D341Med (cell line): ENCODE results near the gene SCYL3.
A peak's percentile ranks its signal among the peaks of the same experiment; 100 is the strongest.
"Not testable (repeated sequence)": the region's sequence is repeated elsewhere in the genome, so short reads cannot be mapped to it uniquely, and the experiment has no call there.

Source experiments
- DNase-seq: peaks from one replicate; pipeline ENCODE4 v3.0.0; 2012; ENCODE audit warnings: low spot score

Gene SCYL3, protein sequence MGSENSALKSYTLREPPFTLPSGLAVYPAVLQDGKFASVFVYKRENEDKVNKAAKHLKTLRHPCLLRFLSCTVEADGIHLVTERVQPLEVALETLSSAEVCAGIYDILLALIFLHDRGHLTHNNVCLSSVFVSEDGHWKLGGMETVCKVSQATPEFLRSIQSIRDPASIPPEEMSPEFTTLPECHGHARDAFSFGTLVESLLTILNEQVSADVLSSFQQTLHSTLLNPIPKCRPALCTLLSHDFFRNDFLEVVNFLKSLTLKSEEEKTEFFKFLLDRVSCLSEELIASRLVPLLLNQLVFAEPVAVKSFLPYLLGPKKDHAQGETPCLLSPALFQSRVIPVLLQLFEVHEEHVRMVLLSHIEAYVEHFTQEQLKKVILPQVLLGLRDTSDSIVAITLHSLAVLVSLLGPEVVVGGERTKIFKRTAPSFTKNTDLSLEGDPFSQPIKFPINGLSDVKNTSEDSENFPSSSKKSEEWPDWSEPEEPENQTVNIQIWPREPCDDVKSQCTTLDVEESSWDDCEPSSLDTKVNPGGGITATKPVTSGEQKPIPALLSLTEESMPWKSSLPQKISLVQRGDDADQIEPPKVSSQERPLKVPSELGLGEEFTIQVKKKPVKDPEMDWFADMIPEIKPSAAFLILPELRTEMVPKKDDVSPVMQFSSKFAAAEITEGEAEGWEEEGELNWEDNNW

DNA sequence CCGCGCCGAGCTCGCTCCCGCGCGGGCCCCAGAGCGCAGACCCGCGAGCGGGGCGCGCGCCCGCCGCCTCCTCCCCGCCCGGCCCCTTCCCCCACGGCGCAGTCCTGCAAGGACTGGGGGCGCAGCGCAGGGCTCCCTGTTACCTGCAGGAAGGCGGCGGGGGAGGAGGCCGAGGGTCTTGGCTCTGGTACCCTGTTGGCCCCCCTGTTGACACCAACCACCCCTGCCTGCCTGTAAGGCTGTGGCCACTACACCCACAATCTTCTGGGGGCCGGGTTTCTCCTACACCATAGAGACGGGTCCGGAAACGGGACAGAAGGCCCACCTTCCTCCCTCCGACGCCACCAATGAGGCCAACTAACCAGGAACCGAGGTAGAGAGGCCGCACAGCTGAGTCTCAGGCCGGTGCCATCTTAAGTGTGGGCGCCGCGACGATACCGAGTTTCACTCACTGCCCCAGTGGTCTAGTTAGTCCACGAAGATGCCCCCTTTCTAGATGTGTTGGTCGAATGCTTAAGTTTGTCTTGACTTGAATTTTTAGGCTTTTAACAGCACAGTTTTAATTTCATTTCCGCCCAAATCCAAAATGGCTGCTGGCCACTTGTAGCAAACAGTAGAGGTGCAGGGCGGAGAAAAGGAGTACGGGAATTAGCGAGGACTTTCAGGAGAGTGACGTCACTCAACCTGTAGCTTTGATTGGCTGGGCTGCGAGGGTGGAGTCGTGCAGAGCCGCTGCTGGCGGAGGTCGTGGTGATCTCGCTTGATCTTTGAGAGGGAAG is at the start of gene SCYL3:
SCYL3 (minus strand) TSS at position 252 of the 779 bp plus-strand sequence. CDS start 5,056 bp downstream, outside the sequence.
- peak; percentile 97 for DNase-seq

DNA sequence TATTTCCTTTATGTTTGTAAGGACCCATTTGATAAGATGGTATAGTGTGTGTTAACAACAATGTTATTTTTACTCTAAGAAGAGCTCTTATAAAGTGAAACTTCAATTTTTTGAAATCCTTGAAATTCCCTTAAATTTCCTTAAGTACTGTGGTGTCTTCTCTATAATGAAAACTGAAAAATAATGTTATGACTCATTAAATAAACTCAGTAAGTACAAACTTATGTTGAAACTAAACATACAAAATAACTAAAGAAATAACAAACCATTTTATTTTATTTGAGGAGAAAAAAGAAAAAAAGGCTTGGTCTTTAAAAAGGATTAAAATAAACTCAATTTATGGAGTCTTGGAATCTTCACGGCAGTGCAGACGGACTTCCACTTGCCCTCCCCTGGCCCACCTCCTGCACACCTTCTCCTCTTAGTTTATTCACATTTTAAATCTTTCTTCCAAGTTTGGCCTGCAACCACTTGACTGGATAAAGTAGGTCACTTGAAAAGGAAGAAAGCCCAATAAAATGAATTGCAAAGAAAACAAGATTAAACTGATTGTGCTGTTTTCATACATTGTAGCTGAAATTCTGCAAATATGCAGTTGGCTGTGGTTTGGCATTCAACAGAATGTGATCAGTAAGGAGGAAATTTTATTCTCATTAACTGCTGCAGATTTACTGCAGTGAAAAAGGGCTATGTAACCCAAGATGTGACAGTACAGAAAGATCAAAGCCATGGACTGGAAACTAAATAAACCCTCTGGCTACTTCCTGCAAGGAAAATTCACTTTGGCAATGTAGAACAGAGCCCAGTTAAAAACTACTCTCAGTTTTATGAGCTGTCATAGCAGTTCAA is 48.5 kb upstream of the SCYL3 start:
- DNase-seq, result no peak

DNA sequence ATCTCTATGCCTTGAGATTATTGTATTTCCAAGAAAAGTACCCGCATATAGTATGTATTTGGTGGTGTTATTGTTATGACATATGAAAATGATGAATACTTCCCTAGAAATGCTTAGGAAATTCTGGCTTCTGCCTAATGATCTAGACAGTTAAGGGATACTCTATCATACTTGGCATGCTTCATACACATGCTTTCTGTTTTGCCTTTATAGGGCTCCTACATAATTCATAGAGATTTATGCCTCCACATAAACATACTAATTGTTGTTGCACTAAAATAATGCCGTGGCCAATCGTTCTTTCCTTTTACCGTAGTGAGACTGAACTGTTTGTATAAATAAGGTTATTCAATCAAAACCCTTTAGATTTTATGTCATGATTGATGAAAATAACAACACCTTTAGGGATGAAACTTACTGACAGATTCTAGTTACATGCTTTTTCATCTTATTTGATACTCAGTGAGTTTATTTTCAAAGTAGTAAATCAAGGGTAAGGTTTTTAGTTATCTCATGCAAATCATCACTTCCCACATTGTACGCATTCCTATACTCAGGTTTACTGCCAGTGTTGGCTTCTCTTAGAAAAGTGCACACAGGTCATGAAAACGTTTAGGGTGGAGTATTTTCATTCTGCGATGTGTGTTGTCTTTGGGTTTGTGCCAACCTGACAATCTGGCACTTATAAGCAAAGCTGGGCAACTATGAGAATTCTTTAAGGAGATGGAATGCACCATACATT is 40.5 kb upstream of the SCYL3 start:
- no peak for DNase-seq

GRCh38 chr1:169931795-169932231 is 38.1 kb upstream of the SCYL3 start:
- no peak for DNase-seq

GRCh38 chr1:169929210-169929526 is 35.5 kb upstream of the SCYL3 start:
- no peak for DNase-seq

GRCh38 chr1:169928438-169929209 is 34.9 kb upstream of the SCYL3 start:
- DNase-seq, result peak; percentile 46

DNA sequence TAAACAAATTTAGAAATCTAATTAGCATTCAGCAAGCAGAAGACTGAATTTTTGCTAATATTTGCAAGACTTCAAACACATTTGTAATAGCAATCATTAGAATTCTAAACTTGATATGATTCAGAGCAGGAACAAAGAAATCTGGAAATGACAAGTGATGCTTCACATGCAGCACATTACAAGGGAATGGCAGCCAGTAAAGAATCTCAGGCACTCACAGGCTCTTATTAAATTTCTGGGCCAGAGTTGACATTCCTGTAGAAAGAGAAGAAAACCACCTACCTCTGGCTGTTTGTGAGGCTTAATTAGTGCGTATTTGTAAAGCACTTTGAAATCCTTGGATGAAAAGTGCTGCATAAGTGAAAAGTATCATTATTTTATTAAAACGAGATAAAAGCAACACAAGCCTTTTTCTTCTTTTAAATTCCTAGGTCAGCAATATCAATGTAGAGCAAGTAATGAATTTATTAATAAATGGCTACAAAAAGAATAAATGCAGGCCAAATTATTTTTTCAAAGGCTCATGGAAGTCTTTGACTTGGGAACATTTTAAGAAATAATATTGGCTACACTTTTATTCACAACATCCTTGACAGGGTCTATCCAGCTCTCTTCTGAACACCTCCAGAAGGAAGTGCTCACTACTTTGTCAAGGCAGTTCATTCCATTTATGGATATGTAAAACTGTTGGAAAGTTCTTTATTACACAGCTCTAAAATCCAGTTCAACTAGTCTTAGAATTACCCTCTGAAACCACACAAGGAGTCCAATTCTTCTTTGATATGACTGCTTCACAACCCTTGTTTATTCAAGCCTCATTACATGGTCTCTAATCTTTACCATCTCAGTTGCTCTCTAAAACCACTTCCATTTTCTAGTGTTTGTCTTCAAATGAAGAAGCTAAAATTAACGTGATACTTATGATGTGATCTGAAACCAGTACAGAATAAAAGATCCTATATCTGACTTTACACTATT is 32.1 kb upstream of the SCYL3 start:
- DNase-seq, result no peak

DNA sequence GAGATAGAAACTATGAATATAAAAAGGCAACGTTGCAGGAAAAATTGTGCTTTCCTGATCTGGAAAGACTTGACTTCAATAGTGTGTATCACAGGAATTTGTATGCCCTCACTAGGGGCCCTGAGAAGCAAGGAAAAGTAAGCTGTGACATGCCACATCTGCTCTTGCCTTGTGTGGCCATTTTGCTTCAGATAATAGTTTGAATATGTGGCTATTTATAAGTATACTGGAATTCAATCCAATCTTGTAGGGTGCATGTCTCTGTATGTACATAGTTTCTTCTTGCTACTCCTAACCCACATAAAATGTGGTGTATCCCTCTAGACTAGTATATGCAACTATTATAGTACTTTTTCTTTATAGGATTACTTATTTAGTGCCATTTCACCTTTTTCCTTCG is 31.1 kb upstream of the SCYL3 start:
- no peak for DNase-seq

GRCh38 chr1:169924063-169924462 is 30.4 kb upstream of the SCYL3 start:
- no peak for DNase-seq

DNA sequence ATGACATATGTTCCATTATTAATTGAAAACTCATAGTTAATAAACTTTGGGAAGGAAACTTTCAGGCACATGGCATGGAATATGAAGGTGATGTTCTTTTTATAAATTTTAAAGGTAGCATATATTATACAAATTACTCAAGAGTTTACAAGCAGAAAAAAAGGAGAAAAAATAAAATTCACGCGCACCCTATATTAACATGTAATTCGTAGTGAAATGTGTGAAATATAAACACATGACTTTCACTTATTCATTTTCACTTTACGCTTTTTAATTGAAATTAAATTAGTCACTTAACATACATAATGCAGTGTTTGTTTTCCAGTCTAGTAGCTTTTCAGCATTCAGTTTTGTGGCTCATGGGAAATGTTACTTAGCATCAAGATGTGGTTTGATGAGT is 27.4 kb upstream of the SCYL3 start:
- DNase-seq, result no peak

DNA sequence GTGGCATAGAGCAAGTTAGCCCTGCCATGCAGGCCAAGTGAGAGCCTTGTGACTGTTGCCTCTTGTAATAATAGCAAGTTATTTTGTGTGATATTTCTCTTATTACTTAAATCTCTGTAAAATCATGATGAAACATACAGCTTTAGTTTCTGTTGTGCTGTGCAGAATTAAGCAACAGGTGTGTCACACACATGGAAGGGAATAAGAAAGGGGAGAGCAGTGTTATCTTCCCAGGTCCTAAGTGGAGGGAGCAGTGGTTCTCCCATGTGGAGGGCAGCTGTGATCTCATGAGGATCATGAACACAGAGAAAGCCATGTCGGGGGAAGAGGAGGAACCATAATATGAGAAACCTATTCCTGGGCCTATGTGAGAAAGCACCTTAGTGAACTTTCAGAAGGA is 25.2 kb upstream of the SCYL3 start:
- DNase-seq, result no peak

DNA sequence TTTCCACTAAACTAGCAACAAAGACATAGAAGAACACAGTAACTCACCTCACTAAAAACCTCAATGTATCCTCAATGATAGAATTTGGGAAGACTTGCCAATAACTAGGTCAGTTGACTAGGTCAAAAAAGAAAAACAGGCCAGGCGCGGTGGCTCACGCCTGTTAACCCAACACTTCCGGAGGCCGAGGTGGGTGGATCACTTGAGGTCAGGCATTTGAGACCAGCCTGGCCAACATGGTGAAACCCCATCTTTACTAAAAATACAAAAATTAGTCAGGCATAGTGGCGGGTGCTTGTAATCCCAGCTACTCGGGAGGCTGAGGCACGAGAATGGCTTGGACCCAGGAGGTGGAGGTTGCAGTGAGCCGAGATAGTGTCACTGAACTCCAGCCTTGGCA is 24.5 kb upstream of the SCYL3 start:
- not testable (repeated sequence) for DNase-seq

DNA sequence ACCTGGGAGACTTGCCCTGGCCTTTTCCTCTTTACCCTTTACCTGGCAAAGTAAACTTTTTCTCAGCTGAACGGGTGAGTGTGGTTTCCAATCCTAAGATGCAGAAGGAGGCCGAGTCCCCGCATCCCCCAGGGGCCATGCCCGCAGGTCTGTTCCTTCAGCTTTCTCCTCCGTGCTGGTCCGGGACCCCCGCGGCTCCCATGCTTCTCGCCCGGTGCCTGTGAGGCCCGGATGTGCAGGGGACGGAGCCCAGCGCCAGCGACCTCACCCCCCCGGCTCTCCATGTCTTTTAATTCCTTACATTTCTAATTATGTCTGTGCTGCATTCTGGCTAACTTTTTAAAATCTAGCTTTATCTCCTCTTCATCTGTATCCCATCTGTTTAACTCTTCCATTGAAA is 21.5 kb upstream of the SCYL3 start:
- peak; percentile 34 for DNase-seq

DNA sequence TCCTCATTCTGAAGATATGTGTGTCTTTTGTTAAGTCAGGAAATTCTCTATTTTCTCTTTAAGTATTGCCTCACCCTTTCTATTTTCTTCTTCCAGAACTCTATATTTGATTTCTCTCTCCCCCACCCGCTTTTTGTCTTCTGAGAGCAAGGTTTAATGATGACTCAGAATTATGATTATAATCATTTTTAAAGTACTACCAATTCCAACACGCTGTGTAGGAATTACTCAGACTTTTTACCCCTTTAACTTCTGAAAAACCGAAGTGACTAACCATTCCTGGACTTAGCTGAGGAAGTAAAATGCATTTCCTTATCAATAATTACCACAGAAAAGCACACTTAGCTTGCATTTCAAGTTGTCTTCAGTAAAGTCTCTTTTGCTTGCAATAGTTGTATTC is 20.8 kb upstream of the SCYL3 start:
- DNase-seq, result no peak

GRCh38 chr1:169909499-169909898 is 15.8 kb upstream of the SCYL3 start:
- DNase-seq, result no peak

DNA sequence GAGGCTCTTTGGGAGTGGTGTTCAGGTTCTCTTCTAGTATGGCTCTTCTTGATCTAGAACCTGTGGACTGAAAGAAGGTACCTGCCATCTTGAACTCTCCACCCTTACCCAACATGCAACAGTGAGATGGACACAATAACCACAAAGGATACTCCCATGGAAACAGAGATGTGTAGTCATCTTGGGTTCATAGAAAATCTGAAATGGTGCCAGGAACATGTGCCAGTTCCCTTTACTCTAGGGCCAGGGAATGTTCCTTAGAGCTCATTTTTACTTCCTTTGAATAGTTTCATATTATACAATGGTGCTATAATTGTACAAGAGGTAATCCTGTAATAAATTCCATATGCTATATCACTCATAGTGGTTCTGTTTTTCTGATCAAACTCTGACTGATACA is 13.2 kb upstream of the SCYL3 start:
- DNase-seq, result no peak

GRCh38 chr1:169904834-169905233 is 11.1 kb upstream of the SCYL3 start:
- DNase-seq, result no peak

DNA sequence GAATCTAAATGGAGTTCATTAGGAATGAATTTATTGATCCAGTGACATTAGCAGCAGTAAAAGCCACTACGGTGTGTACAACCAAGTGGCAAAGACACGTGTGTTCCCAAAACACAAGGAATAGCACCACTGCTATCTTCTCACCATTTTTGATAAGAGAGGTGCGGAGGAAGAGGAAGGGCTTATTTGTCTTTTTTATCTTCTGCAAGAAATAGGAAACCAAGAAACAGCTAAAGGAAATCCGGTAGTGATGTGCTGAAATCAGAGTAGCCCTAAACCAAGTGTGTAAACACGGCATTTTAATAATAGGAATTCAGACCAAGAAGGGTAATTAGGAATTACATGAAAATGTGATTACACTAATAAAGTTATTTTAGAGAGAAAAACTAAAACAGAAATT is 9.1 kb upstream of the SCYL3 start:
- DNase-seq, result no peak

DNA sequence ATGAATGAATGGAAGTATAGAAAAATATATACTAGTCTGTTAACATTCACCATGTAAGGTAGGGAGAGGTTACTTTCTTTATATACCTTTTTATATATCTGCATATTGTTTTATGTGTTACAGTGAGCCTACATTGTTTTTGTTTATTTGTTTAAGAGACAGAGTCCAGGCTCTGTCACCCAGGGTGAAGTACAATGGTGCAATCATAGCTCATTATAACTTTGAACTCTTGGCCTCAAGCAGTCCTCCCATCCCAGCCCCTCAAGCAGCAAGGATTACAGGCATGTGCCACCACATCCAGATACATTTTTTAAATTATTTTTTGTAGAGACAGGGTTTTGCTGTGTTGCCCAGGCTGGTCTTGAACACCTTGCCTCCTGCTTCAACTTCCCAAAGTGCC is 7.4 kb upstream of the SCYL3 start:
- no peak for DNase-seq
